GM13976 (cell line): ENCODE measurements around the gene PIGN.

ENCODE experiments used
- DNase-seq: peaks from one replicate; pipeline ENCODE4 v3.0.0; 2012; ENCODE audit warnings: low spot score
- in situ Hi-C: fragments of 300-500 bp; cut with MboI; formaldehyde crosslinking; loops from one replicate; pipeline ENCODE4 v1.12.0; 2022; ENCODE audit warnings: low sequenced_read_pairs, mixed read lengths, inconsistent platforms; ENCODE audit not compliant: unreplicated experiment
- TF ChIP-seq, protein P1 (sequence below): IDR thresholded peaks from 2 replicates; pipeline ENCODE4 v1.5.1; 2012; ENCODE audit warnings: borderline replicate concordance, mild to moderate bottlenecking; ENCODE audit not compliant: insufficient read depth; ENCODE audit errors: extremely low read depth, missing control alignments, control extremely low read depth

The PIGN gene

DNA sequence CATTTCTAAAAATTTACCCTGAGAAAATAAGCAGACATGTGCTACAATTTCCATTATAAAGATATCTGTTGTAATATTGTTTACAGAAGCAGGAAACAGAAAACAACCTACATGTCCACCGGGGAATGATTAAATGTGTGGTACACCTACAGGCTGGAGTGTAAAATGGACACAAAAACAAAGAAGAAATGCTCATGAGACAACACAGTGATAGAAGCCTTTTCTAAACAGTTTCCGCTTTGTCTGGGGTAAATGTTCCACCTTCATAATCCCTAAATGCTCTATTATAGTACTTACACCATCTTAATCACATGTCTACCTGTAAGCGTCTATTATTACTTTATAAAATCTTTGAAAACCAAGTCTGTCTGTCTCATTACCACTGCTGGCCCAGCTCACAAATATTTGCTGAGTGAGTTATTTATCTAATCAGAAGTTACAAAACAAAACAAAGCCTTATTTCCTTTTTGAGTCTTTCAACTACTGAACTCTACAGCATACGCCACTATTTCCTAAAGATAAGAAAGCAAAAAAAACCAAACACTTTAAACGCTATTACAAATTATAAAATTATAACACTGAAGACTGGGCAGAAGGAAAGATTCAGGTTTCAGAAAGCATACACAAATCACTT is 95.3 kb downstream of the PIGN start:
- no peak for DNase-seq
- in situ Hi-C loops: no loop called here
- TF ChIP-seq, protein P1, sequence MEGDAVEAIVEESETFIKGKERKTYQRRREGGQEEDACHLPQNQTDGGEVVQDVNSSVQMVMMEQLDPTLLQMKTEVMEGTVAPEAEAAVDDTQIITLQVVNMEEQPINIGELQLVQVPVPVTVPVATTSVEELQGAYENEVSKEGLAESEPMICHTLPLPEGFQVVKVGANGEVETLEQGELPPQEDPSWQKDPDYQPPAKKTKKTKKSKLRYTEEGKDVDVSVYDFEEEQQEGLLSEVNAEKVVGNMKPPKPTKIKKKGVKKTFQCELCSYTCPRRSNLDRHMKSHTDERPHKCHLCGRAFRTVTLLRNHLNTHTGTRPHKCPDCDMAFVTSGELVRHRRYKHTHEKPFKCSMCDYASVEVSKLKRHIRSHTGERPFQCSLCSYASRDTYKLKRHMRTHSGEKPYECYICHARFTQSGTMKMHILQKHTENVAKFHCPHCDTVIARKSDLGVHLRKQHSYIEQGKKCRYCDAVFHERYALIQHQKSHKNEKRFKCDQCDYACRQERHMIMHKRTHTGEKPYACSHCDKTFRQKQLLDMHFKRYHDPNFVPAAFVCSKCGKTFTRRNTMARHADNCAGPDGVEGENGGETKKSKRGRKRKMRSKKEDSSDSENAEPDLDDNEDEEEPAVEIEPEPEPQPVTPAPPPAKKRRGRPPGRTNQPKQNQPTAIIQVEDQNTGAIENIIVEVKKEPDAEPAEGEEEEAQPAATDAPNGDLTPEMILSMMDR: no peak

DNA sequence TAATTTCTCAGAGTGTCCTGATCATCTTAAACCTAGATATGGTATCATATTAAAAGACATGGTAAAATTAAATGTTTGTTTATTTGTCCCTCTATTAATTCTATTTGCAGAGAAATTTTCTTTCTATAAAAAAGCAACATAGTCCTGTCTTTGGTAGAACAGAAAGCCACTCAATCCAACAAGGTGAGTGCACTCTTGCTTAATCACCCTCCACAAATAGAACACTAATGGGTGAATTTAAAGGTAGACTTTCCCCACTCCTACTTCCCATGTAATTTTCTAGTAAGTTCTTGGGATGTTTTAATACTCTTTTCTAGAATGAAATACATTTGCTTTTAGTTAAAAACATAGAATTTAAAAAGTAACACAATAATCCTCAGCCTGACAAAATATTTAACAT is 97.7 kb downstream of the PIGN start:
- no peak for DNase-seq
- TF ChIP-seq, protein P1: no peak
- in situ Hi-C loops: no loop called here

DNA sequence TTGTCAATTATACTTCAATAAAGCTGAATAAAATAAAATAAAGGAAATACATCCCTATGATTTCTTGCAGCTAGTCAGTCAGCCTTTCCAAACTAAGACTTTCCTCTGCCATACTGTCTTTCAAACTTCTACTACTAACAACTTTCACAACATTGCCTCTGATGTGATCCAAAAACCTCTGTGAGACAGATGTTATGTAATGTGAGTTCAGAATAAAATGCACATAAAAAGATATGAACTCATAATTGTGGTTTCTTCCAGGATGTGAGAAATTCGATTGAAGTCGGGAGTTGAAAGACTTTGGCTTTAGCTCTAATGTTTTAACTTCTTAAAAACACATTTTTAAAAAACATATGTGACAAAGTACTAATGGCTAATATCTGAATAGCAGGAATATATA is 98.7 kb downstream of the PIGN start:
- TF ChIP-seq, protein P1: no peak
- in situ Hi-C loops: no loop called here
- DNase-seq: no peak

DNA sequence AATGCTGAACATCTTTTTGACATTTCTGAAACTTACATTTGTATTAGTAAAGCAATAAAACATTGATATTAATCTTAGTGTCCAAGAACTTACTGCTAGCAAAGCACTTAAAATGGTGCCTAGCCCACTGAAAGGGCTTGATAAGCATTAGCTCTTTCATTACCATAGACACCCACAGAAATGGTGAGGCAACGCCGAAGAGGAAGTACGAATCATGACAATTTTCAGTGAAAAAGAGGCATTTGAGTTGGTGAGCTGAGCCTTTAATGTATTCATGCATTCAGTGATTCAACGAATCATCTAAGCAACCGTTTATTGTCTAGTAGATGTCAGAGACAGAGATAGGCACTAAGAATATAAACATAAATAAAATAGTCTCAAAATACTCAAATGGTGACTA is 101.1 kb downstream of the PIGN start:
- no peak for DNase-seq

DNA sequence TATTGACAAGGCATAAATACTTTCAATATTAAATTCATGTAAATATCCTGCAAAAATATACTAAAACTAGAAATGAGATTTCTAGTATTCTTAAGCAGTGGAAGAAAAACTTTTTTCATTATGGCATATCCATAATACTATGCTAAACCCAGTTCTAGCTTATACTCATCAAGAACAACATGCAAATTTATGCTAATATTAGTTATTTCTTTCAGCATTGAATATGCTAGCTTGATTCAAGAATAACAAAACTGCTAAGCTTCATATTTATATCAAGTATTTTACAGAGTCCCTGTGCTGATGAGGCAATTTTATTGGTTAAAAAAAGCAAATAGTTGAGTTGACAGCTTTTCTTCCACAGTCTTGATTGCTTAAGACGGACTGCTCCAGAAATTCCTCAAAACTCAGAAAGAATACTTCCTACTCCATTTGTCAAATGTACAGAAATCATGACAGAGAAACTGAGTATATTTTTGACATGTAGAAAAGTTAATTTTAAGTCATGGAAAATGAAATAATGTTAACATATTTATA is 105.0 kb downstream of the PIGN start:
- in situ Hi-C loops: no loop called here
- DNase-seq: no peak
- TF ChIP-seq, protein P1: no peak

More for the DNA sequence above, 101.1 kb downstream of the PIGN start:
- TF ChIP-seq, protein P1: no peak
- in situ Hi-C loops: no loop called here

DNA sequence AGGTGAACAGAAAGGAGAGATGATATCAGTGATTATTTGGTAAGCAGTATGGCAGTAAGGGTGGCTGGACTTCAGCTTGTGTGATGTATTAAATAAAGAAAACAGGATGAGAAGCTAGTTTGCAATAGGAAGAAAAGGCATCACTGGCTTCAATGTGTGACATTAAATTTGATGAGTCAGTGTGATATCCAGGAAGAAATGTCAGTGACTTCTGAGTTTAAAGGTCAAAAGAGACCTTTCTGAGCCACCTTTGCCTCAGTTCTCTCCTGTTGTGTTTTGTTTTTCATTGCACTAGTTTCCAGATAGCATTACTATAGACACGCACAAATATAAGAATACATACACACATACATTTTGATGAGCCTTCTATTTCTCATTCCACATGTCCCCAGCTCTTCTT is 105.6 kb downstream of the PIGN start:
- in situ Hi-C loops: no loop called here
- no peak for DNase-seq
- TF ChIP-seq, protein P1: no peak
